HG02938 (cell line): ENCODE results near the gene PLEKHA3.

ENCODE experiments used
- ATAC-seq: cut with Tn5 transposase; IDR thresholded peaks from one replicate; pipeline ENCODE4 v1.9.1; 2021; ENCODE audit warnings: mild to moderate bottlenecking, moderate library complexity; ENCODE audit not compliant: unreplicated experiment

The PLEKHA3 gene

GRCh38 chr2:178478439-178479274 lies 1.6 kb upstream of the PLEKHA3 start, which contains the start of gene FKBP7:
FKBP7 (minus strand) TSS chr2:178478600; CDS start chr2:178478499, 101 bp downstream.
- ATAC-seq: peak; percentile 47

- ATAC-seq: no peak
These were observed 1.0 kb upstream of the PLEKHA3 start for GRCh38 chr2:178479275-178479616.

- no peak for ATAC-seq
These were observed 465 bp upstream of the PLEKHA3 start for GRCh38 chr2:178479758-178480226.

- peak; percentile 41 for ATAC-seq
These were observed 2.2 kb downstream of the PLEKHA3 start for GRCh38 chr2:178482437-178482836.

GRCh38 chr2:178484245-178485041 lies 4.2 kb downstream of the PLEKHA3 start:
- no peak for ATAC-seq

- no peak for ATAC-seq
These were observed 5.1 kb downstream of the PLEKHA3 start for GRCh38 chr2:178485356-178485755.

GRCh38 chr2:178491612-178492011 lies 11.4 kb downstream of the PLEKHA3 start:
- ATAC-seq: no peak

GRCh38 chr2:178496049-178496448 lies 15.8 kb downstream of the PLEKHA3 start:
- ATAC-seq: no peak

- no peak for ATAC-seq
These were observed 17.9 kb downstream of the PLEKHA3 start for GRCh38 chr2:178498137-178498536.

GRCh38 chr2:178499640-178500039 lies 19.4 kb downstream of the PLEKHA3 start:
- ATAC-seq: no peak

- ATAC-seq: no peak
These were observed 22.5 kb downstream of the PLEKHA3 start for GRCh38 chr2:178502751-178503150.

- no peak for ATAC-seq
These were observed 25.8 kb downstream of the PLEKHA3 start for GRCh38 chr2:178506101-178506500.

GRCh38 chr2:178506524-178506923 lies 26.3 kb downstream of the PLEKHA3 start:
- ATAC-seq: no peak

GRCh38 chr2:178506949-178507348 lies 26.7 kb downstream of the PLEKHA3 start:
- ATAC-seq: no peak

- ATAC-seq: no peak
These were observed 28.4 kb downstream of the PLEKHA3 start for GRCh38 chr2:178508646-178509045.

- ATAC-seq: no peak
These were observed 30.1 kb downstream of the PLEKHA3 start for GRCh38 chr2:178510384-178510783.

GRCh38 chr2:178512484-178512883 lies 32.2 kb downstream of the PLEKHA3 start:
- ATAC-seq: no peak

- no peak for ATAC-seq
These were observed 33.6 kb downstream of the PLEKHA3 start for GRCh38 chr2:178513876-178514275.

GRCh38 chr2:178514664-178515063 lies 34.4 kb downstream of the PLEKHA3 start:
- no peak for ATAC-seq

GRCh38 chr2:178517496-178517895 lies 37.2 kb downstream of the PLEKHA3 start:
- ATAC-seq: no peak

GRCh38 chr2:178521304-178522150 lies 41.3 kb downstream of the PLEKHA3 start:
- no peak for ATAC-seq
